ENCODE measurements around the gene CLASRP.
"Not testable (repeated sequence)": the region's sequence is repeated elsewhere in the genome, so short reads cannot be mapped to it uniquely, and the experiment has no call there.

CLASRP gene

GRCh38 chr19:45114116-45114515 lies 75.3 kb downstream of the CLASRP start:
- ATAC-seq: no peak
- TF ChIP-seq TCF4 (CRISPR knock-in tag; IDR thresholded peaks at IDR 0.05; ENCODE audit: borderline replicate concordance): no peak

- ATAC-seq: no peak
Measured at GRCh38 chr19:45115809-45116615, 77.2 kb downstream of the CLASRP start.

GRCh38 chr19:45117167-45117594 lies 78.3 kb downstream of the CLASRP start:
- ATAC-seq: no peak

More at GRCh38 chr19:45115809-45116615, 77.2 kb downstream of the CLASRP start:
- TF ChIP-seq SNAI2 (CRISPR knock-in tag; IDR thresholded peaks at IDR 0.05): no peak
- TF ChIP-seq PPARA (CRISPR knock-in tag; IDR thresholded peaks at IDR 0.05; ENCODE audit: borderline replicate concordance): no peak
- TF ChIP-seq ZNF565 (CRISPR knock-in tag; conservative IDR thresholded peaks at IDR 0.05; ENCODE audit: low read depth): no peak

GRCh38 chr19:45117671-45118070 lies 78.8 kb downstream of the CLASRP start:
- TF ChIP-seq POU6F1 (CRISPR knock-in tag; IDR thresholded peaks at IDR 0.05; ENCODE audit: borderline replicate concordance, low read depth) (no peak), ARNTL (CRISPR knock-in tag; IDR thresholded peaks at IDR 0.05; ENCODE audit: borderline replicate concordance, low read depth) (no peak), TCF4 (CRISPR knock-in tag; IDR thresholded peaks at IDR 0.05; ENCODE audit: borderline replicate concordance) (no peak)
- ATAC-seq: no peak

More at GRCh38 chr19:45117167-45117594, 78.3 kb downstream of the CLASRP start:
- TF ChIP-seq GLIS3 (CRISPR knock-in tag; IDR thresholded peaks at IDR 0.05) (no peak), TOX (CRISPR knock-in tag; IDR thresholded peaks at IDR 0.05; ENCODE audit: borderline replicate concordance) (no peak), ISL1 (CRISPR knock-in tag; IDR thresholded peaks at IDR 0.05) (no peak), ZNF8 (CRISPR knock-in tag; IDR thresholded peaks at IDR 0.05) (no peak), PPARA (CRISPR knock-in tag; IDR thresholded peaks at IDR 0.05; ENCODE audit: borderline replicate concordance) (no peak), ZFP3 (CRISPR knock-in tag; IDR thresholded peaks at IDR 0.05) (no peak), ZNF70 (CRISPR knock-in tag; IDR thresholded peaks at IDR 0.05) (no peak), RARB (CRISPR knock-in tag; IDR thresholded peaks at IDR 0.05) (no peak), ARNTL (CRISPR knock-in tag; IDR thresholded peaks at IDR 0.05; ENCODE audit: borderline replicate concordance, low read depth) (no peak)
- TF ChIP-seq, protein P1, sequence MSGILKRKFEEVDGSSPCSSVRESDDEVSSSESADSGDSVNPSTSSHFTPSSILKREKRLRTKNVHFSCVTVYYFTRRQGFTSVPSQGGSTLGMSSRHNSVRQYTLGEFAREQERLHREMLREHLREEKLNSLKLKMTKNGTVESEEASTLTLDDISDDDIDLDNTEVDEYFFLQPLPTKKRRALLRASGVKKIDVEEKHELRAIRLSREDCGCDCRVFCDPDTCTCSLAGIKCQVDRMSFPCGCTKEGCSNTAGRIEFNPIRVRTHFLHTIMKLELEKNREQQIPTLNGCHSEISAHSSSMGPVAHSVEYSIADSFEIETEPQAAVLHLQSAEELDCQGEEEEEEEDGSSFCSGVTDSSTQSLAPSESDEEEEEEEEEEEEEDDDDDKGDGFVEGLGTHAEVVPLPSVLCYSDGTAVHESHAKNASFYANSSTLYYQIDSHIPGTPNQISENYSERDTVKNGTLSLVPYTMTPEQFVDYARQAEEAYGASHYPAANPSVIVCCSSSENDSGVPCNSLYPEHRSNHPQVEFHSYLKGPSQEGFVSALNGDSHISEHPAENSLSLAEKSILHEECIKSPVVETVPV (CRISPR knock-in tag; IDR thresholded peaks at IDR 0.05): no peak
- TF ChIP-seq, protein P2, sequence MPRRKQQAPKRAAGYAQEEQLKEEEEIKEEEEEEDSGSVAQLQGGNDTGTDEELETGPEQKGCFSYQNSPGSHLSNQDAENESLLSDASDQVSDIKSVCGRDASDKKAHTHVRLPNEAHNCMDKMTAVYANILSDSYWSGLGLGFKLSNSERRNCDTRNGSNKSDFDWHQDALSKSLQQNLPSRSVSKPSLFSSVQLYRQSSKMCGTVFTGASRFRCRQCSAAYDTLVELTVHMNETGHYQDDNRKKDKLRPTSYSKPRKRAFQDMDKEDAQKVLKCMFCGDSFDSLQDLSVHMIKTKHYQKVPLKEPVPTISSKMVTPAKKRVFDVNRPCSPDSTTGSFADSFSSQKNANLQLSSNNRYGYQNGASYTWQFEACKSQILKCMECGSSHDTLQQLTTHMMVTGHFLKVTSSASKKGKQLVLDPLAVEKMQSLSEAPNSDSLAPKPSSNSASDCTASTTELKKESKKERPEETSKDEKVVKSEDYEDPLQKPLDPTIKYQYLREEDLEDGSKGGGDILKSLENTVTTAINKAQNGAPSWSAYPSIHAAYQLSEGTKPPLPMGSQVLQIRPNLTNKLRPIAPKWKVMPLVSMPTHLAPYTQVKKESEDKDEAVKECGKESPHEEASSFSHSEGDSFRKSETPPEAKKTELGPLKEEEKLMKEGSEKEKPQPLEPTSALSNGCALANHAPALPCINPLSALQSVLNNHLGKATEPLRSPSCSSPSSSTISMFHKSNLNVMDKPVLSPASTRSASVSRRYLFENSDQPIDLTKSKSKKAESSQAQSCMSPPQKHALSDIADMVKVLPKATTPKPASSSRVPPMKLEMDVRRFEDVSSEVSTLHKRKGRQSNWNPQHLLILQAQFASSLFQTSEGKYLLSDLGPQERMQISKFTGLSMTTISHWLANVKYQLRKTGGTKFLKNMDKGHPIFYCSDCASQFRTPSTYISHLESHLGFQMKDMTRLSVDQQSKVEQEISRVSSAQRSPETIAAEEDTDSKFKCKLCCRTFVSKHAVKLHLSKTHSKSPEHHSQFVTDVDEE (CRISPR knock-in tag; IDR thresholded peaks at IDR 0.05): no peak

DNA sequence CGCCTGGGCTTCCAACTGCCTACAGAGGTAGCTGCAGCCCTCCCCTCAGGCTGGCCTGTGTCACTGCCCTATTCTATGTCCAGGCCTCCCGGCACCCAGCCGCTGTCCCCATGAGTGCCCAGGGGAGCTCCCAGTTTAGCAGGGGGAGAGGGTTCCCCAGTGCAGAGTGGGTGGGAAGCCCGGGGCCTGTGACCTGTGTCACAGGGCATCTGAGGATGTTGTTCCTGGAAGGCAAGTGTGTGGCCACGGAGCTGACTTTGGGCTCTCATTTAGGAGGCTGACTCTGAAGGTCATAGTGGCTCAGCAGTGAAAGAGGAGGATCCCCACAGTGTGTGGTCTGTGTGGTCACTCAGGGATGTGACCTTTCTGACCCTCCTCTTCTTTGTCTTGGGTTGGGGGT lies 79.3 kb downstream of the CLASRP start:
- TF ChIP-seq RARB (CRISPR knock-in tag; IDR thresholded peaks at IDR 0.05): no peak
- no peak for TF ChIP-seq ZNF70 (CRISPR knock-in tag; IDR thresholded peaks at IDR 0.05)
- TF ChIP-seq PATZ1 (CRISPR knock-in tag; IDR thresholded peaks at IDR 0.05; ENCODE audit: borderline replicate concordance): no peak
- no peak for TF ChIP-seq ZNF565 (CRISPR knock-in tag; conservative IDR thresholded peaks at IDR 0.05; ENCODE audit: low read depth)
- TF ChIP-seq TOX (CRISPR knock-in tag; IDR thresholded peaks at IDR 0.05; ENCODE audit: borderline replicate concordance): no peak
- no peak for TF ChIP-seq CREB5 (CRISPR knock-in tag; IDR thresholded peaks at IDR 0.05; ENCODE audit: low read depth)
- no peak for TF ChIP-seq TCF4 (CRISPR knock-in tag; IDR thresholded peaks at IDR 0.05; ENCODE audit: borderline replicate concordance)
- TF ChIP-seq CSDC2 (CRISPR knock-in tag; IDR thresholded peaks at IDR 0.05): no peak
- TF ChIP-seq ESRRG (CRISPR knock-in tag; IDR thresholded peaks at IDR 0.05): no peak
- ATAC-seq: no peak; the same call in 2 of the 3 replicates

DNA sequence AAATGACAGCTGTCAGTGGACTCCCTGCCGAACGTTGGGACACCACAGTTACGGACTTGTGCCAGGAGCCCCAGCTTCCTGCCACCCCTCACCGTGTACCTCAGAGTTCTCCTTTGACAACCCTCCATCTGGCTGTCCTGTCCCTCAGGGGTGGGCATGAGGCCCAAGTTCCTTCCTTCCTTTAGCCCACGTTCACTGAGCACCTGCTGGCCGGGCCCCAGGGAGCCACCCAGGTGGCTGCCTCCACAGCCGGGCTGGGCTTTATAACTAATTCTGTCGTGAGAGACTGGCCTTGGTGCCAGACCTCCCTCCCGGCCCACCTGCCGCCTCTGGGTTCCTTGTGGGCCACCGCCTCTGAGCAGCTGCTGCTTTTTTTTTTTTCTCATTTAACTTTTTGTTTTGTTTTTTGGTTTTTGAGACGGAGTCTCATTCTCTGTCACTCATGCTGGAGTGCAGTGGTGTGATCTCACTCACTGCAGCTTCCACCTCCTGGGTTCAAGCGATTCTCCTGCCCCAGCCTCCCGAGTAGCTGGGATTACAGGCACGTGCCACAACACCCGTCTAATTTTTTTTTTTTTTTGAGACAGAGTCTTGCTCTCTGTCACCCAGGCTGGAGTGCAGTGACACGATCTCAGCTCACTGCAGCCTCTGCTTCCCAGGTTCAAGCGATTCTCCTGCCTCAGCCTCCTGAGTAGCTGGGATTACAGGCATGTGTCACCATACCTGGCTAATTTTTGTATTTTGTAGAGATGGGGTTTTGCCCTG lies 79.9 kb downstream of the CLASRP start:
- not testable (repeated sequence) for ATAC-seq

Data from SK-N-SH treated with all-trans-retinoic acid at 6 μM for 48 hours (cell line).